T-helper 1 cell (primary cell): ENCODE measurements around the gene GFPT2.
A peak's percentile ranks its signal among the peaks of the same experiment; 100 is the strongest.
"Not testable (repeated sequence)": the region's sequence is repeated elsewhere in the genome, so short reads cannot be mapped to it uniquely, and the experiment has no call there.

Experiments
- DNase-seq, 5 donors: peaks; one replicate each; pipeline ENCODE4 v3.0.0-alpha.2; 2012 to 2020

GFPT2 gene

DNA sequence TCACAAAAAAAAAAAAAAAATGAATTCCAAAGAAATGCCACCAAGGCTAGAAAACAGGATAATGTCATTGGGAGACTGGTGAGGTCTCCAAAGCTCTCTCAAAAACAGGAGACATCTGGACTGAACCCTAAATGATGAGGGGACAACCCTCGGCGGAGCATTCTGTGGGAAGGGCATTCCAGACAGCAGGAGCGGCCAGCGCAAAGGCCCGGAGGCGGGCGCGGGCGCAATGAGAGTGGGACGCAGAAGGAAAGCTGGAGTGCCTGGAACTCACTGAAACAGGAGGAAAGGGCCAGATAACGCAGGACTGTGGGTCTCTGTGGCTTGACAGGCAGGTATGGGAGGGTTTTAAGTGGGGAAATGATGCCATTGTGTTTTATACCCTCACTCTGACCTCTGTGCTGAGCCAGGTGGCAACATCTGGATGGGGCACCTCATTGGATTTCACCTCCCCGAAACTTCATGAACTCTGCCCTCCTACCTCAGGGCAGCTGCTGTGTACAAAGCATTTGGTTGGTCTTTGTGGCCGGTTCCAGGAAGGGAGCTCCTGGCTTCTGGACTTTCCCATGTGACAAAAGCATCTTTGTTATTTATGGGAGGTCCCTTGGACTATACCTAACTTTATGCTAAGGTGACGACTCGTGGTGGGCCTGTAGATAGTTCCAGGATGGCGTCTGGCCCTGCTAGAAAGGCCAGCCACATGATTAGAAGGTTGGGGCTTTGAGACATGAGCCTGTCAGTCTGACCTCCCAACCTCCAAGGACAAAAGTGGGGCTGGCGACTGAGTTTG is 49.7 kb downstream of the GFPT2 start:
- no peak for DNase-seq

DNA sequence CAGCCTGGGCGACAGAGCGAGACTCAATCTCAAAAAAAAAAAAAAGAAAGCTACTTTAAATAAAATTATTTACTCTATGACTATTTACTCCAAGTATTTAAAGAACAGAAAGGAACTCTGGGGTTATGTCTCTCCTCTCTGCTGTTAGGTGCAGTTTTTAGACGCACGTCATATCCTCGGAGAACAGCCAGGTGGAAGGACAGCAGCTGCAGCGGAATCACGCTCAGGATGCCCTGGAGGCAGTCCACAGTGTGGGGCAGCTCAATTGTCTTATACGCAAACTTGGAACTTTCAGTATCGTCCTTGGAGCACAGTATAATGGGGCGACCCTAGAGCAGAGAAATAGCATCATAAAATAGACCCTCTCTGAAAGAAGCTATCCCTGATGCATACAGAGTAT is 50.9 kb downstream of the GFPT2 start:
- no peak for DNase-seq

DNA sequence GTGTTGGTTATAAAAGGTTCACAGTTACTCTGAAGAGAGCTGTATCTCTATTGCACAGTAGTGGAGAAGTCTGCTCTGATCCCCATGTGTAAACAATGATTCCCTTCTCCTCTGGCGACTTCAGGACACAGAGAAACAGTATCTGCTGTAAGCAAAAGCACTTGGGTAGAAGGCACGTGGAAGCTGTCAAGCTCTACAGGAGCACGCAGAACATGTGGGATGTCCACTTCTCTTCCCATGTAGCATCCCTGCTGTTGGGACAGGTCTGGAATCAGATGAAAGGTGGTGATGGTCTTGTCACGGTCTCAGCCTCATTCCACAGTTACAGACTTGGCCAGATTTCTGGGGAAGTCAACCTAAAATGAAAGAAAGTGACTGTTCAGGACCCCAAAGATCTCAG is 51.9 kb downstream of the GFPT2 start:
- DNase-seq: no peak

DNA sequence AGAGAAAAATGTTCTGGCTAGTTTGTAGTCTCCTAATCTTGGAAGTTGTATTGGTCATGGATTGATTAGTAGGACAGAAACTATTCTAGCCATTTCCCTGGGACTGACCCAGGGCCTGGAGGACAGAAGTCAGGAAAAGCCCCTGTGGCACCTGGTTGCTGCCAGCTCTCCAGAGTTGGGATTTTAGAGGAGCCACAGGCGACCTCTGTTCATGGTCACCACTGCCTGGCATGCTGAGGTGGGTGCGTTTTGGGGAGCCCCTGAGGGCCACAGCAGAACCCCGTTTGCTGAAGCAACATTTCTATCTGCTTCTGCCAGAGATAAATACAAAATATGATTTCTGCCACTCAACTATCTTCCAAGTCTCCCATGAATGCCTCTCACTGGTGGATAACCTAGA is 53.6 kb downstream of the GFPT2 start:
- DNase-seq: no peak

DNA sequence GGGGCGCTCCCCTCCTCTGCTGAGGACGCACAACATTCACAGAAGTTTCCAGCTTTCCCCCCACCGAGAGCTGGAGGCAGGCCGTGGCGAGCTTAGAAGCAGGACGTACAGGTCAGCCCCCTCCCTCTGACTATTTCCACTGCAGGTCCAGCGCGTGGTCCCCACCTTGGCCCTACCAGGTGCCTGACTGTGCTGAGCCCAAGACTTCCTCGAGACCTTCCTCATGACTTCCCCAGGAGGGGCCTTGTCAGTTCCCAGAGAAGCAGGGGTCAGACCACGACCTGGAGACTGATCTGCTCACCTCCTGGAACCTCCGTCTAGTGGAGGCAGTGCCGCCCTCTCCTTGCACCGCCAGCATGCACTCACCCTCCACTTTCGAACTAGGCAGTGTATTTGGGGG is 54.1 kb downstream of the GFPT2 start:
- not testable (repeated sequence) for DNase-seq

DNA sequence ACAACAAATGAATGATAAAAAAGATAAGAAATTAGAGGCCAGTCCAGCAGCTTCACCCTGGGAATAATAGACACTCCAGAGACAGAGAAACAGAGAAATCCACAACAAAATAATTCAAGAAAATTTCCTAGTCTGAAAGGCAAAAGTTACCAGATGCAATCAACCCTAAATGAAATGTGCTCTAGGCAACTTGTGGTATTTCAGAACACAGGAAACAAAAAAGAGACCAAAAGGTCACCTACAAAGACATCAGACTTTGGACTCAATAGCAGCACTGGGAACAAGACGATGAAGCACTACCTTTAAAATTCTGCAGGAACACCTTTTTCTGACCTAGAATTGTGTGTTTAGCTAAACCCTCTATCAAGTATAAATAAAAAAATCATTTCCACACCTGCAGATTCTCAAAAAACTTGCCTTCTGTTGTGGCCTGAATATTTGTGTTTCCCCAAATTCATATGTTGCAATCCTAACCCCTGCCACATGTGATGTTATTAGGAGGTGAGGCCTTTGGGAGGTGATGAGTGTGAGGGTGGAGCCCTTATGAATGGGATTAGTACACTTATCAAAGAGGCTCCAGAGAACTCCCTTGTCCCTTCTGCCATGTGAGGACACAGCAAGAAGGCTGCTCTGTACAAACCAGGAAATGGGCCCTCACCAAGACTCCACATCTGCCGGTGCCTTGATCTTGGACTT is 55.4 kb downstream of the GFPT2 start:
- no peak for DNase-seq

DNA sequence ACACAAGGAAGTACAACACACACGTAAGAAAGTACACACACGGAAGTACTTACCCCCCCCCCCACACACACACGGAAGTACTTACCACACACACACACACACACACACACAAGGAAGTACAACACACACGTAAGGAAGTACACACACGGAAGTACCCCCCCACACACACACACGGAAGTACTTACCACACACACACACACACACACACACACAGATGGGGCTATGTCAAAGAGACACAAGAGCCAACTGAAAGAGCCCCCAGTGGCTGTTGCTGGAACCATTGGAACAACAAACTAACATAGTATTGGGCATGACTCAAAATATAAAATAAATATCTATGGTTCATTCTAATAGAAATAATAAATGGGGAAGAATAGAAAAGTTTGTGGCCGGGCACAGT is 56.4 kb downstream of the GFPT2 start:
- no peak for DNase-seq

DNA sequence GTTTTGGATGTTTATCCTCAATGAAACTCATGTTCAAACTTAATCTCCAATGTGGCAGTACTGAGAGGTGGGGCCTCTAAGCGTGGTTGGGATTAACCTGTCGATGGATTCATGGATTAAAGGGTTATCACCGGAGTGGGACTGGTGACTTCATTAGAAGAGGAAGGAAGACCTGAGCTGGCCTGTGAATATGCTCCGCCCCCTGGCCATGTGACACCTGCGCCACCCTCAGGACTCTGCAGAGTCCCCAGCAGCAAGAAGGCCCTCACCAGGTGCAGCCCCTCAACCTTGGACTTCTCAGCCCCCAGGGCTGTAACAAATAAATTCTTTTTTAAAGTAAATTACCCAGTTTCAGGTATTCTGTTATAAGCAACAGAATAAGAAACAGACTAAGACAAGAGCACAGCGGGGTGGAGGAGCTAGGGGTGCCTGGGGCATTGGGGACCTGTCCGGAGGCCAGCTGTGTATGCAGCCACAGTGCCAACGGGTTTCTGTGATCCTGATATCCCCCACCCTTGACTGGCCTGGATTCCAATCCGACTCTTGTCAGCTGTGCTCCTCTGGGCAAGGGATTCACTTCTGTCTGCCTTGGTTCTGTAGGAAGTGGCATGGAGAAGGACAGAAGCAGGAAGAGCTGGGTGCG is 58.1 kb downstream of the GFPT2 start:
- no peak for DNase-seq

DNA sequence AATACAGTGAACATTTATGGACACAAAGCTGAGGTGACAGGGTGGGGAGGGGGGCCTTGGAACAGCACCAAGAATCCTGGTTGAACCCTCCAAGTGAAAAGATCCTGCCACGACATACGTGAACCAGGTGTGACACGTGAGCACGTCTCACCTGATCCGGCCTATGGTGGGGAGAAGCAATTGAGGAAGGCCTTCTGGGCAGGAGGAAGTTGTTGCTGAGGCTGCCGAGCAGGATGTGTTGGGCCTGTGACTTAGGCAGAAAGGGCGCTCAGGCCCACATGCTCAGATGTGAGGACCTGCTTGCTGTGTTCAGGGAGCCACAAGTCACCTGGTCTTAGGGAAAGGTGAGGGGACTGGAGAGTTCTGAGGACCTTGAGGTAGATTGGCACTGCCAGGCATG is 58.7 kb downstream of the GFPT2 start:
- DNase-seq: no peak

DNA sequence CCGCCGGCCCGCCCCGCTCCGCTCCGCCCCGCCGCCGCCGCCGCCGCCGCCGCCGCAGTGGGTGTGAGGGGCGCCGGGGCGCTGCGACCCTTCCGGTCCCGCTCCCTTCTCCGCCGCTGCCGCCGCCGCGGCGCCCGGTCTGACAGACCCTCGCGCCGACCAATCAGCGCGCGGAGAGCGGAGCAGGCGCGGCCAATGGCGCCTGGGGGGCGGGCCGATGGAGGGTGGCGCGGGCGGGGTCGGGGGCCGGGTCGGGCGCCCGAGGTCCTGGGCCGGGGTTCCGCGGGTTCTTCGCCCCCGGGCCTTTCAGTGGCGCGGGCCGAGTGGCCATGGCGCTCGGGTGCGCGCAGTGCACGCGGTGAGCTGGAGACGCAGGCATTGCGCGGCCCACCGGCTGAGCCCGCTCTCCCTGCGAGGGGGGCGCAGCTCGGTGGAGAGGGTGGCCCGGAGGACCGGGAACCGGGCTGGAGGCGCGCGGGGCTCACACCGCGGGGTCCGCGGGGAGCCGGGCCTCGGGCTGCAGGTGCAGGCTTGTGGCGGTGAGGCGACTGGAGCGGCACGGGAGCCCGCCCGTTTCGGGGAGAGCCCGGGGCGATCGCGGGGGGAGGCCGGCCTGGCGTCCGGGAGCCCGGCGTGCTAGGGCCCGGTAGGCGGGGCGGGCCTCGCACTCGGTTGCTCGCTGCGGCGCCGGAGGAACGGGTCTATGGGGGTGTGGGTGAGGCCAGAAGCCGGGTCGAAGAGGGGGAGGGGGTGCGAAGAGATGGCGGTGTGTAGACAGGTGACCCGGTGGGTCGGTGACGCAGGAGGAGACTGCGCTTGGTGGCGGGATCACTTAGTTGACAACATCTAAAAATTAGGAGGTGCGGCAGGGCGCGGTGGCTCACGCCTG is 60.9 kb downstream of the GFPT2 start, which contains the start of gene MAPK9:
Gene MAPK9, minus strand, starts transcription at position 141 of the 889 bp plus-strand sequence. CDS start 11,522 bp downstream, outside the sequence.
- DNase-seq: peak; percentile 75 to 87 (median 83)

DNA sequence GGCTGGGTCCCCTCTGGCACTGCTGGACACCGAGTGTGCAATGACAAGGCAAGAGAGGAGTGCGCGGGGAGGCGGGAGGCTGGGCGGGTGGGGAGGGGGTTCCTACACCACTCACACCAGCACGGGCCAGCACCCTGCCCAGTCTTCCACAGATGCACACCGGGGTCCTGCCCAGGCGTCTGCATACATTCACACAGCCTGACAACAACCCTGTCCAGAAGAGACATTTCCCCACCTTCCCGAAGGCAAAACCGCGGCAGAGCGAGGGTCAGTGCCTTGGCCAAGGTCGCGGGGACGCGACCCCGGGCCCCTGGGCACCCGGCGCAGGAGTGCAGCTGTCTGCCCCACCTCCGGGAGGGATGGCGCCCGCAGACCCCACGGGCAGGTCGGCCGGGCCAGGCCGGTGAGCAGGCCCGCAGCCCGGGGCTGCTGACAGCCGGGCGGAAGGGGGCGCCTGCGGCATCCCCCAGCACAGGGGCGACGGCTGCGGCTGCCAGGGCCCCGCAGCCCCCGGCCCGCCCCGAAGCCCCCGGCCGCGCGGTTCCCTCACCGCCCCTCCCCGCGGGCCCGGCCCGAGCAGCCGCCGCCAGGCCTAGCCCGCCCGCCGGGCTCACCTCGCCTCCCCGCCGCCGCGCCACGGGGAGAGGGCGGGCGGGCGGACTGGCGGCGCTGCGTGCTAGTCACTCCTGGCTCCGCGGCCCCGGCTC is 61.7 kb downstream of the GFPT2 start:
- DNase-seq: peak in 1 of 5 donors; percentile 30

DNA sequence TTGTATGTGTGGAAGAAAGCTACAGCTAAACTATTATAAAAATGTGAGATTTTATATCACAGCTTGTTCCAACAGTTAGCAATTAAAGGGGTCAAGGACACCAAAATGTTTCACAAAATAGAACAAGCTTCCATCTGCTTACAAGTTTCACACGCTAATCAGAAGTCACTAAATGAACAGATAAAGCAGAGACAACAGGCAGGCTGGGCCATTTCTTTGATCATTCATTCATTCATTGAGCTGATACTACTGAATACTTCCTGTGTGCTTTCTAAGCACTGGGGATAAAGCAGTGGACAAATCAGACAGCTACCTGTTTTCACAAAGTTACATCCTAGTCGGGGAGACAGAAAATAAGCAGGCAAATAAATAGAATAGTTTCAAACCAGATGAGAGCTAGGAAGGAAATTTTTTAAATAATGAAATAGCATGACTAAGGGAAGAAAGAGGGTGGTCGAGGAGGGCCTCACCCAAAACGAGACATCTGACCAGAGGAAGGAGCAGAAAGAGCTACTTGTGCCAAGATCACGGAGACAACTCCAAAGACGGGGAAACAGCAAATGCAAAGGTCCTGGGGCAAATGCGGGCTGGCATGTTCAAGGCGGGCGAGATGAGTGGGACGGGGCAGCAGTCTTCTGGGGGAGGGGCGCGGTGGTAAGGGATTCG is 62.4 kb downstream of the GFPT2 start:
- DNase-seq: no peak

DNA sequence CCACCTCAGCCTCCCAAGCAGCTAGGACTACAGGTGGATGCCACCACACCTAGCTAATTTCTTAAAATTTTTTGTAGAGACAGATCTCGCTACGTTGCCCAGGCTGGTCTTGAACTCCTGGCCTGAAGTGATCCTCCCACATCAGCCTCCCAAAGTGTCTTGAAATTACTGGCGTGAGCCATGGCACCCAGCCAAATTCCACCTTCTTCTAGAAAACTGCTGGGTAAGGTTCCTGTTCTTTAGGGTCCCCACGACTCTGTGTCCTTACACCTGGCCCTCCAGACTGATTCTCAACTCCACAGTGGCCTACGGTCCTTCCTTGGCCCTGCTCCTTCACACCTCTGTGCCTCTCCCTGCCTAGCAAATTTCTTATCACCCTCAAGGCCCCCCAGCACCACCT is 63.2 kb downstream of the GFPT2 start:
- no peak for DNase-seq

DNA sequence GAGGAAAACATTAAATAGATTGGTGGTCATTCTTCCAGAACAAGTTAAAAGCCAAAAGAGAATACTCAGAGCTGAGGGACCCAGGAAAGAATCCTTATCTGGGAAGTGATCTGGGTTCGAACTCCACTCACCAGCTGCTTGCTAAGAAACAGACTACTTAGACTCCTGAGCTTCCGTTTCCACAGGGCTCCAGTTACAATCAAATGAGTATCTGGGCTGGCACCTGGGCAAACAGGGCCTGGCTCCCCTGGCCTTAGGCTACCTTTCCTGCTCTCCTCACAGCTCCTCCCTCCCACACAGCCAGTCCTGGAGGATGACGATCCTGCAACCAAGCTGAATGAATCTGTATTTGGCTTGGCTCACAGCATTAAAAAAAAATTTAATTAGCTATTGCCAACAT is 63.7 kb downstream of the GFPT2 start:
- no peak for DNase-seq

DNA sequence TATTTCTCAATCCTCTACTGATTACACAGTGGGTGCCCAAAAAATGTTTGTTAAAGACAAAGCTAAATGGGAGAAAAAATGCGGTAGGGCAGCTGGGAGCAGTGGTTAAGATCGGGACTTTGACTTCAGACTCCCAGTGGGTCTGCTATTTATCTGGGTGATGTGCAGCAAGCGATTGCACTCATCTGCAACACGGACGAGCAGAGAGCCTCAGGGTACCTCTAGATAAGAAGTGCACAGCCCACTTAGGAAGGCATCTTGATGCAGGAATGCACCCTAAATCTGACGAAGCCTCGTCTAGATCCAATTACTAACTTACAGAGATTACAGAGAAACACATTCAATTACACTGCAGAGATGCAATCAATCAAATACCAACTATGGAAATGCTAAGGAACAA is 65.3 kb downstream of the GFPT2 start:
- DNase-seq: no peak

DNA sequence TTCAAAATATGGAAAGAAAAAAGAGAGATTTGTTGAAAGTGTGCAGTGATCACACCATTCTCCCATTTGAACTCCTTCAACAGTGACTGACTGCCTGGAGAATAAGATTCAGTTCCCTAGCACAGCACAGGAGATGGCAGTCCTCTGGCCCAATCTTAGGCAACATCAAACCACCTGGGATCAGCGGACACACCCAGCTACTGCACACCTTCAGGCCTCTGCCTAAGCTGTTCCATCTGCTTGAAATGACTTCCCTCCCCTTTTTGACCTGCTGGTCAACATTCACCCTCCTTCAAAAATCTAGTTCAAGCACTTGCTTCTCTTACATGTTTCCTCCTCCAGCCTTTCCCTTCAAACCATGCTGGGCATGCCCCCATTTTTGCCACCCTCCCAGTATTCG is 65.7 kb downstream of the GFPT2 start:
- DNase-seq: no peak

DNA sequence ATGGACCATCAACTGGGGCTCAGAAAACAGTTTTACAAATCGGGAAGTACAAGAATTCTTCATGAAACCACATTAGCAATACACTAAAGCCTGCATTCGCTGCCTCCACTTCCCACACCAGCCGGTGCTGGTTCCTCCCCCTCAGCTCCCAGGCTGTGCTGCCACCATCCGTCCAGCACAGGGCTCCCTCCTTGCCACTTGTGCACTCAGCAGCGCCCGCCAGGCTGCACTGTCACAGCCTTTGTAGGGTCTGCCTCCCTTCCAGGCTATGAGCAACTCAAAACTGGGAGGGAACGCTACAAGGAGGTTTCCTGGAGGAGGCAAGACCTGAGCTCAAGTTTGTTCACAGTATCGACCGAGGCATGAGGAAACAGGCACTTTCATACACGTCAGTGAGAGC is 69.0 kb downstream of the GFPT2 start:
- DNase-seq: no peak

DNA sequence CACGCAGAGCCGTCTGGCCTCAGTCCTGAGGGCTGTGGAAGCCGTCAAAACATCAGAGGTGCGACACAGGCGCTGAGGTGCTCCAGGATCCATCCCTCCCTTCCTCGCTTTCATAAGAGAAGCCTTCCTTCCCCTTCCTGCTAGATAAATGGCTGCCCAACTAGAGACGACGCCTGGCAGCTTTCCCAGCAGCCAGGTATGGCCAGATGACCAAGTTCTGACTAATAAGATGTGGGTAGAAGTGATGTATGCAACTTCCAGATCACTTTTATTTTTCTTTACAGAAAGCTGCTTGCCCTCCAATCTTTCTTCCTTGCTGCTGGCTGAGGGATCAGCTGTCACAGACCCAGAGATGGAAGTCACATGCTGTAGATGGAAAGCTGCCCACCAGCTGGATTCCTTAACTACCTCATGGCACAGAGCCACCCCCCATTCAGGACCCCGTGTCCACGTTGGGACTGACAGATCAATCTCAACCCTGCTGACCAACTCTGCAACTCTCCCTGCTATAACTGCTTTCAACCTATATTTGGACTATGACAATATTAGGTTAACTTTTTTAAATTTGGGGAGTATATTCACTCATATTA is 70.0 kb downstream of the GFPT2 start:
- DNase-seq: no peak

DNA sequence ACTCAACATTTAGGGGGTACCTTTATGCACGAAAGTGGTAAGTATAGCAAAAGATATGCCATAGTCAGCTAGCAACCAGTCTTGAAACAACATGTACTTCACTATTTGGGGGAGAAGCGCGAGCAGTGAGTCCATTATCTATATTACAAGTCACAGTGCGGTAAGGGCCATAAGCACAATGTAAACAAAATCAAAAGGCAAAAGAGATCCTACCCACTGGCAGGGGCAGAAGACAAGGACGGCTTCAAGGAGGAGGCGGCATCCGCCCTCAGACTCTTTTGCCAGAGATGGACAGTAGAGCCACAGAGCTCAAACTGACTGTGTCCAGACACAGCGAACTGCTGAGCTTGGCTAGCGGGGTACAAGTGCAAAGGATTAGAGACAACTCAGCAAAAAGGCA is 70.9 kb downstream of the GFPT2 start:
- DNase-seq: no peak

DNA sequence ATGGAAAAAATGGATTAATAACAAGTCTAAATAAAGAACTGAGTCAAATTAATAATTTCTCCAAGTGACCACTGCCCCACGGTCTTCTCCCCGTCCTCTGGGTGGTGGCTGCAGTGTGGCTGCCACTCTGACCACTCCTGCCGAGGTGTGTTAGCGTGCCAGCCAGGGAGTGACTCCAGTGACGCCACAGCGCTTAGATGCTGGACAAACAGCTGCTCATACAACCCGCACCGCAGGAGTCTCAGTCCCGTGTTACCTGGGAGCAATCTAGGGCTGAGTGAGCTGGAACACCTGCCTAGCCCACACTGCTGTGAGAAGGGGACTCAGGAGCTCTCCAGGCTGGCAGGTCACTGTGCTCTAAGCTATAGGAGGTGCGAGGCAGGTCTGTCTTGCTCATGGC is 71.4 kb downstream of the GFPT2 start:
- no peak for DNase-seq

DNA sequence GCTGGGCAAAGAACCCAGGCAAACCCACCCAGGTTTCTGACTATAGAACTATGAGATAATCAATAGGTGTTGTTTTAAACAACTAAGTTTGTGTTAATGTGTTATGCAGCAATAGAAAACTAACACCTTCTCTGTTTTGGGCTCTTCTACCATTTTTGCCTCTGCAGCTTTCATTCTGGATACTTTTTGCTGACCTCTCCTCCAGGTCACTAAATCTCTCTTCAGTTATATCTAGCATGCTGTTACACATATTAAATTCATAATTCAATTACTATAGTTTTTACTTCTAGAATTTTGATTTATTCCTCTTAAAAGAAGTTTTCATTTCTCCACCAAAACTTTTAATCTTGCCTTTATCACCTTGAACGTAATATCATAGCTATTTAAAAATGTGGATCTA is 78.4 kb downstream of the GFPT2 start:
- DNase-seq: no peak
